Measurements from ENCODE around the gene PGAP3. TPM values are rescaled to one million over a fixed set of nuclear protein-coding genes. Genes with fewer than 3 reads are reported as not detected.

The PGAP3 gene
- total and polyA plus RNA-seq, 2 donors = 10.0 to 19.1 TPM

GRCh38 chr17:39629898-39630297 is 58.0 kb downstream of the PGAP3 start:
- no peak for DNase-seq (ENCODE audit: extremely low spot score)
- 77% methylated on average over 12 of the region's 12 CpGs for WGBS
- Histone ChIP-seq H3K4me3 (ENCODE audit: low read depth, low read length) (no peak overlapping the region), H3K36me3 (ENCODE audit: insufficient read depth) (no peaks in the 10 kb centered on the region), H3K27ac (ENCODE audit: low read depth) (no peak overlapping the region), H3K4me1 (ENCODE audit: insufficient read depth) (no peaks in the 10 kb centered on the region)

GRCh38 chr17:39629494-39629880 is 58.4 kb downstream of the PGAP3 start:
- DNase-seq (ENCODE audit: extremely low spot score) = no peak
- H3K4me1 ChIP-seq (ENCODE audit: insufficient read depth) = no peaks in the 10 kb centered on the region
- H3K4me3 ChIP-seq (ENCODE audit: low read depth, low read length) = no peak overlapping the region
- 65% methylated on average over 3 of the region's 3 CpGs for WGBS
- no peaks in the 10 kb centered on the region for H3K36me3 ChIP-seq (ENCODE audit: insufficient read depth)
- H3K27ac ChIP-seq (ENCODE audit: low read depth) = peak overlapping the region; percentile 18

GRCh38 chr17:39628655-39629493 is 59.0 kb downstream of the PGAP3 start:
- no peak overlapping the region for H3K4me3 ChIP-seq (ENCODE audit: low read depth, low read length)
- 58% methylated on average over 10 of the region's 10 CpGs for WGBS

GRCh38 chr17:39627712-39628516 is 59.9 kb downstream of the PGAP3 start:
- WGBS = 42% methylated on average over 16 of the region's 16 CpGs
- peak overlapping the region; percentile 31 for H3K27ac ChIP-seq (ENCODE audit: low read depth)
- DNase-seq (ENCODE audit: extremely low spot score) = no peak
- H3K36me3 ChIP-seq (ENCODE audit: insufficient read depth) = no peaks in the 10 kb centered on the region
- H3K4me3 ChIP-seq (ENCODE audit: low read depth, low read length) = peak overlapping the region; percentile 31
- H3K4me1 ChIP-seq (ENCODE audit: insufficient read depth) = no peaks in the 10 kb centered on the region

More at GRCh38 chr17:39628655-39629493, 59.0 kb downstream of the PGAP3 start:
- no peaks in the 10 kb centered on the region for H3K4me1 ChIP-seq (ENCODE audit: insufficient read depth)
- H3K27ac ChIP-seq (ENCODE audit: low read depth) = no peak overlapping the region
- H3K36me3 ChIP-seq (ENCODE audit: insufficient read depth) = no peaks in the 10 kb centered on the region
- no peak for DNase-seq (ENCODE audit: extremely low spot score)

- H3K36me3 ChIP-seq (ENCODE audit: insufficient read depth) = no peaks in the 10 kb centered on the region
- peak overlapping the region; percentile 31 for H3K4me3 ChIP-seq (ENCODE audit: low read depth, low read length)
- H3K4me1 ChIP-seq (ENCODE audit: insufficient read depth) = no peaks in the 10 kb centered on the region
- DNase-seq (ENCODE audit: extremely low spot score) = no peak
- WGBS = 3% methylated on average over 72 of the region's 72 CpGs
- H3K27ac ChIP-seq (ENCODE audit: low read depth) = no peak overlapping the region
Observed at GRCh38 chr17:39627047-39627711, 60.7 kb downstream of the PGAP3 start.

- Histone ChIP-seq H3K27ac (ENCODE audit: low read depth) (peak within 1 kb of the TSS; percentile 31), H3K4me1 (ENCODE audit: insufficient read depth) (no peaks in the 10 kb centered on the region), H3K36me3 (ENCODE audit: insufficient read depth) (no peaks in the 10 kb centered on the region), H3K4me3 (ENCODE audit: low read depth, low read length) (peak within 1 kb of the TSS; percentile 31)
- WGBS = 15% methylated on average over 29 of the region's 29 CpGs
- no peak for DNase-seq (ENCODE audit: extremely low spot score)
Observed at GRCh38 chr17:39626171-39627046, 61.4 kb downstream of the PGAP3 start, which contains the start of gene PPP1R1B. Gene PPP1R1B, plus strand, starts transcription at chr17:39626952. Its CDS starts 441 bp downstream, at chr17:39627393.

GRCh38 chr17:39625198-39625785 is 62.6 kb downstream of the PGAP3 start:
- 37% methylated on average over 5 of the region's 5 CpGs for WGBS
- no peaks in the 10 kb centered on the region for H3K36me3 ChIP-seq (ENCODE audit: insufficient read depth)
- H3K4me3 ChIP-seq (ENCODE audit: low read depth, low read length) = no peak overlapping the region
- no peak overlapping the region for H3K27ac ChIP-seq (ENCODE audit: low read depth)
- DNase-seq (ENCODE audit: extremely low spot score) = no peak
- H3K4me1 ChIP-seq (ENCODE audit: insufficient read depth) = no peaks in the 10 kb centered on the region

- no peaks in the 10 kb centered on the region for H3K4me1 ChIP-seq (ENCODE audit: insufficient read depth)
- 71% methylated on average over 8 of the region's 8 CpGs for WGBS
- H3K4me3 ChIP-seq (ENCODE audit: low read depth, low read length) = no peak overlapping the region
- no peaks in the 10 kb centered on the region for H3K36me3 ChIP-seq (ENCODE audit: insufficient read depth)
- no peak overlapping the region for H3K27ac ChIP-seq (ENCODE audit: low read depth)
- DNase-seq (ENCODE audit: extremely low spot score) = no peak
Observed at GRCh38 chr17:39624313-39624712, 63.5 kb downstream of the PGAP3 start.

GRCh38 chr17:39623356-39623950 is 64.4 kb downstream of the PGAP3 start:
- WGBS = 8% methylated on average over 16 of the region's 16 CpGs
- Histone ChIP-seq H3K4me1 (ENCODE audit: insufficient read depth) (no peaks in the 10 kb centered on the region), H3K27ac (ENCODE audit: low read depth) (no peak overlapping the region), H3K36me3 (ENCODE audit: insufficient read depth) (no peaks in the 10 kb centered on the region), H3K4me3 (ENCODE audit: low read depth, low read length) (no peak overlapping the region)
- DNase-seq (ENCODE audit: extremely low spot score) = no peak

GRCh38 chr17:39622380-39623006 is 65.4 kb downstream of the PGAP3 start:
- 56% methylated on average over 16 of the region's 16 CpGs for WGBS
- Histone ChIP-seq H3K27ac (ENCODE audit: low read depth) (no peak overlapping the region), H3K36me3 (ENCODE audit: insufficient read depth) (no peaks in the 10 kb centered on the region), H3K4me1 (ENCODE audit: insufficient read depth) (no peaks in the 10 kb centered on the region), H3K4me3 (ENCODE audit: low read depth, low read length) (no peak overlapping the region)
- DNase-seq (ENCODE audit: extremely low spot score) = no peak

- peak; percentile 72 for DNase-seq (ENCODE audit: extremely low spot score)
- Histone ChIP-seq H3K4me1 (ENCODE audit: insufficient read depth) (no peaks in the 10 kb centered on the region), H3K27ac (ENCODE audit: low read depth) (no peak overlapping the region), H3K4me3 (ENCODE audit: low read depth, low read length) (no peak overlapping the region), H3K36me3 (ENCODE audit: insufficient read depth) (no peaks in the 10 kb centered on the region)
- 8% methylated on average over 26 of the region's 26 CpGs for WGBS
Observed at GRCh38 chr17:39621523-39622379, 66.1 kb downstream of the PGAP3 start.
